Naive thymus-derived CD8-positive, alpha-beta T cell (primary cell): ENCODE data around the gene ITPKA. TPM values are rescaled to one million over a fixed set of nuclear protein-coding genes. Genes with fewer than 3 reads are reported as not detected.
"Not testable (repeated sequence)": the region's sequence is repeated elsewhere in the genome, so short reads cannot be mapped to it uniquely, and the experiment has no call there.

Experiments used
- ATAC-seq, 2 donors: fragments of 150-1000 bp; cut with Tn5 transposase in 1 of 2; sonication (Bioruptor Pico), chemical (Tn5 transposase) in 1 of 2; 1 replicate in 1 of 2; 2 replicates in 1 of 2; pipeline ENCODE4 v1.10.0; 2021; ENCODE audit warnings: mild to moderate bottlenecking in 2 of 2, moderate library complexity in 2 of 2
- POLR2A ChIA-PET: fragments of 350-600 bp; sonication (Branson Sonifier 250); formaldehyde crosslinking; loops from one replicate; lab custom pipeline; 2021; ENCODE audit warnings: antibody characterized with exemption; lab: Charles Lee
- DNase-seq, 10 donors: peaks; one replicate each; pipeline versions ENCODE4 v3.0.0 to v3.0.0-alpha.2; 2020 to 2022
- H3K27ac Mint-ChIP-seq, 10 donors: one replicate each; pipeline ENCODE4 v1.8.0; 2020 to 2022; ENCODE audit warnings: mild to moderate bottlenecking in 10 of 10, mixed read lengths in 10 of 10, moderate library complexity in 4 of 10, inconsistent platforms in 1 of 10
- H3K27me3 Mint-ChIP-seq, 5 donors: one replicate each; pipeline ENCODE4 v1.8.0; 2021 to 2022; ENCODE audit warnings: mixed read lengths in 5 of 5
- H3K36me3 Mint-ChIP-seq, 3 donors: one replicate each; pipeline ENCODE4 v1.8.0; 2020 to 2022; ENCODE audit warnings: mixed read lengths in 3 of 3, mild to moderate bottlenecking in 2 of 3, inconsistent platforms in 1 of 3
- H3K4me1 Mint-ChIP-seq, 4 donors: one replicate each; pipeline ENCODE4 v1.8.0; 2021 to 2022; ENCODE audit warnings: mixed read lengths in 4 of 4
- H3K4me3 Mint-ChIP-seq, 10 donors: one replicate each; pipeline ENCODE4 v1.8.0; 2020 to 2022; ENCODE audit warnings: mild to moderate bottlenecking in 10 of 10, mixed read lengths in 10 of 10, moderate library complexity in 6 of 10, inconsistent platforms in 1 of 10
- H3K9me3 Mint-ChIP-seq, 9 donors: one replicate each; pipeline ENCODE4 v1.8.0; 2020 to 2022; ENCODE audit warnings: mixed read lengths in 9 of 9, mild to moderate bottlenecking in 3 of 9, inconsistent platforms in 1 of 9, moderate library complexity in 1 of 9
- polyA plus RNA-seq, 3 donors: library from polyadenylated mRNA; unstranded; fragments of 300-500 nt; fragmentation: Illumina TruSeq; gene quantifications; one replicate each; pipeline ENCODE4 v1.2.3, GENCODE V29; 2021
- total RNA-seq, 8 experiments: library from RNA in 2 of 8; stranded (reverse) in 2 of 8; gene quantifications; one replicate each; pipeline ENCODE4 v1.2.3 and lab custom pipeline; 2021 to 2026

The ITPKA gene
- total RNA-seq: not detected
- not detected for polyA plus RNA-seq
- total RNA-seq (lab: John Stamatoyannopoulos, UW): 0 to 2.5 (median 0) reads per million in 6 experiments

- H3K36me3 Mint-ChIP-seq: no peaks in the 10 kb centered on the region
- peak; percentile 86 for ATAC-seq
- POLR2A ChIA-PET: interaction anchor here (0.6 to 1.3 kb wide), 6 partner anchors 10 to 128 kb away, joined by 3 to 4 read pairs (median 3); partner anchors contain the start of gene RPAP1
These were observed at the start of gene ITPKA for GRCh38 chr15:41493205-41493901. Gene ITPKA (plus strand): TSS chr15:41493874. CDS start chr15:41493928, 54 bp downstream.

GRCh38 chr15:41445399-41445798 lies 48.3 kb upstream of the ITPKA start:
- POLR2A ChIA-PET: no interaction called here
- peaks cover 6 to 49% (median 7%) of the 10 kb centered on the region in 3 donors for H3K36me3 Mint-ChIP-seq

More at GRCh38 chr15:41493205-41493901, at the start of gene ITPKA:
- no peaks in the 10 kb centered on the region for H3K9me3 Mint-ChIP-seq
- peak within 1 kb of the TSS in 4 of 10 donors; percentile 11 to 64 (median 30) for H3K27ac Mint-ChIP-seq
- peak within 1 kb of the TSS; percentile 76 to 90 (median 86) for H3K4me3 Mint-ChIP-seq
- DNase-seq: peak; percentile 58 to 83 (median 77)
- peaks cover 17 to 55% (median 31%) of the 10 kb centered on the region in 5 donors for H3K27me3 Mint-ChIP-seq
- peaks cover 6 to 21% (median 15%) of the 10 kb centered on the region in 4 donors for H3K4me1 Mint-ChIP-seq

GRCh38 chr15:41462084-41462795 lies 31.4 kb upstream of the ITPKA start:
- Mint-ChIP-seq H3K27me3 (no peaks in the 10 kb centered on the region), H3K36me3 (peaks cover 3 to 78% (median 10%) of the 10 kb centered on the region in 3 donors), H3K4me1 (peaks cover 2 to 15% (median 5%) of the 10 kb centered on the region in 4 donors), H3K9me3 (no peaks in the 10 kb centered on the region), H3K4me3 (no peak overlapping the region), H3K27ac (peak overlapping the region in 1 of 10 donors; percentile 73)
- ATAC-seq (no peak), DNase-seq (no peak)
- POLR2A ChIA-PET: no interaction called here

More at GRCh38 chr15:41445399-41445798, 48.3 kb upstream of the ITPKA start:
- Mint-ChIP-seq H3K27me3 (no peaks in the 10 kb centered on the region), H3K4me3 (no peak overlapping the region), H3K27ac (no peak overlapping the region), H3K9me3 (no peaks in the 10 kb centered on the region), H3K4me1 (peaks cover 14 to 23% (median 16%) of the 10 kb centered on the region in 4 donors)
- no peak for DNase-seq
- ATAC-seq: no peak

GRCh38 chr15:41464889-41465580 lies 28.6 kb upstream of the ITPKA start:
- Mint-ChIP-seq H3K36me3 (peaks cover 6 to 83% (median 11%) of the 10 kb centered on the region in 3 donors), H3K27ac (no peak overlapping the region)
- POLR2A ChIA-PET: interaction anchor here (1.1 kb wide), 1 partner anchor 10 kb away, joined by 3 read pairs; no protein-coding TSS in a partner anchor

GRCh38 chr15:41465822-41466421 lies 27.8 kb upstream of the ITPKA start:
- Mint-ChIP-seq H3K4me3 (no peak overlapping the region), H3K36me3 (peaks cover 11 to 86% (median 12%) of the 10 kb centered on the region in 3 donors), H3K27ac (peak overlapping the region in 3 of 10 donors; percentile 68 to 82 (median 80)), H3K27me3 (no peaks in the 10 kb centered on the region), H3K9me3 (no peaks in the 10 kb centered on the region), H3K4me1 (peaks cover 2 to 15% (median 6%) of the 10 kb centered on the region in 4 donors)
- POLR2A ChIA-PET: interaction anchor here (0.5 to 0.9 kb wide), 2 partner anchors 35 to 86 kb away, joined by 3 to 6 read pairs; no protein-coding TSS in a partner anchor
- peak; percentile 50 to 52 for ATAC-seq
- peak in 4 of 10 donors; percentile 15 to 43 (median 38) for DNase-seq

More at GRCh38 chr15:41464889-41465580, 28.6 kb upstream of the ITPKA start:
- ATAC-seq (no peak), DNase-seq (no peak)
- no peaks in the 10 kb centered on the region for H3K27me3 Mint-ChIP-seq
- no peak overlapping the region for H3K4me3 Mint-ChIP-seq
- no peaks in the 10 kb centered on the region for H3K9me3 Mint-ChIP-seq
- H3K4me1 Mint-ChIP-seq: peaks cover 2 to 15% (median 6%) of the 10 kb centered on the region in 4 donors

GRCh38 chr15:41466711-41467110 lies 27.0 kb upstream of the ITPKA start:
- peaks cover 11 to 90% (median 16%) of the 10 kb centered on the region in 3 donors for H3K36me3 Mint-ChIP-seq

GRCh38 chr15:41469644-41470043 lies 24.0 kb upstream of the ITPKA start:
- not testable (repeated sequence) for H3K27me3 Mint-ChIP-seq, DNase-seq, H3K4me3 Mint-ChIP-seq, ATAC-seq, H3K9me3 Mint-ChIP-seq
- H3K27ac Mint-ChIP-seq: peak overlapping the region in 2 of 10 donors; percentile 14 to 24
- peaks cover 11 to 91% (median 19%) of the 10 kb centered on the region in 3 donors for H3K36me3 Mint-ChIP-seq
- H3K4me1 Mint-ChIP-seq: peaks cover 0 to 11% (median 4%) of the 10 kb centered on the region in 4 donors
- POLR2A ChIA-PET: interaction anchor here (0.6 to 0.7 kb wide), 2 partner anchors 27 to 221 kb away, joined by 3 read pairs; no protein-coding TSS in a partner anchor

More at GRCh38 chr15:41466711-41467110, 27.0 kb upstream of the ITPKA start:
- no peaks in the 10 kb centered on the region for H3K9me3 Mint-ChIP-seq
- H3K4me1 Mint-ChIP-seq: peaks cover 2 to 15% (median 6%) of the 10 kb centered on the region in 4 donors
- H3K27me3 Mint-ChIP-seq: no peaks in the 10 kb centered on the region
- ATAC-seq (no peak), DNase-seq (no peak)
- peak overlapping the region in 2 of 10 donors; percentile 7 to 12 for H3K27ac Mint-ChIP-seq
- POLR2A ChIA-PET: no interaction called here
- H3K4me3 Mint-ChIP-seq: no peak overlapping the region

GRCh38 chr15:41473418-41473817 lies 20.3 kb upstream of the ITPKA start:
- ATAC-seq (no peak), DNase-seq (no peak)
- Mint-ChIP-seq H3K9me3 (no peaks in the 10 kb centered on the region), H3K4me1 (peaks cover 0 to 5% (median 0%) of the 10 kb centered on the region in 4 donors), H3K27me3 (no peaks in the 10 kb centered on the region), H3K27ac (no peak overlapping the region), H3K36me3 (peaks cover 5 to 93% (median 36%) of the 10 kb centered on the region in 3 donors), H3K4me3 (no peak overlapping the region)
- POLR2A ChIA-PET: interaction anchor here (0.7 kb wide), 1 partner anchor 19 kb away, joined by 4 read pairs; no protein-coding TSS in a partner anchor

GRCh38 chr15:41474436-41474835 lies 19.2 kb upstream of the ITPKA start:
- no peak for ATAC-seq

GRCh38 chr15:41474941-41475340 lies 18.7 kb upstream of the ITPKA start:
- DNase-seq: no peak
- POLR2A ChIA-PET: interaction anchor here (0.5 kb wide), 1 partner anchor 83 kb away, joined by 3 read pairs; no protein-coding TSS in a partner anchor

More at GRCh38 chr15:41474436-41474835, 19.2 kb upstream of the ITPKA start:
- Mint-ChIP-seq H3K9me3 (no peaks in the 10 kb centered on the region), H3K4me1 (peaks cover 0 to 4% (median 0%) of the 10 kb centered on the region in 4 donors), H3K36me3 (peaks cover 5 to 93% (median 38%) of the 10 kb centered on the region in 3 donors), H3K27ac (no peak overlapping the region), H3K27me3 (no peaks in the 10 kb centered on the region), H3K4me3 (no peak overlapping the region)
- POLR2A ChIA-PET: interaction anchor here (0.5 kb wide), 1 partner anchor 83 kb away, joined by 3 read pairs; no protein-coding TSS in a partner anchor
- DNase-seq: no peak

GRCh38 chr15:41476416-41477048 lies 17.1 kb upstream of the ITPKA start:
- no peak for ATAC-seq
- H3K4me3 Mint-ChIP-seq: no peak overlapping the region
- H3K9me3 Mint-ChIP-seq: no peaks in the 10 kb centered on the region

More at GRCh38 chr15:41474941-41475340, 18.7 kb upstream of the ITPKA start:
- peaks cover 0 to 1% (median 0%) of the 10 kb centered on the region in 4 donors for H3K4me1 Mint-ChIP-seq
- peaks cover 5 to 93% (median 36%) of the 10 kb centered on the region in 3 donors for H3K36me3 Mint-ChIP-seq
- ATAC-seq: no peak
- H3K27me3 Mint-ChIP-seq: no peaks in the 10 kb centered on the region
- no peak overlapping the region for H3K4me3 Mint-ChIP-seq
- no peaks in the 10 kb centered on the region for H3K9me3 Mint-ChIP-seq
- H3K27ac Mint-ChIP-seq: no peak overlapping the region

More at GRCh38 chr15:41476416-41477048, 17.1 kb upstream of the ITPKA start:
- POLR2A ChIA-PET: interaction anchor here (0.6 kb wide), 1 partner anchor 55 kb away, joined by 5 read pairs; no protein-coding TSS in a partner anchor
- H3K4me1 Mint-ChIP-seq: no peaks in the 10 kb centered on the region
- H3K36me3 Mint-ChIP-seq: peaks cover 5 to 94% (median 30%) of the 10 kb centered on the region in 3 donors
- peak overlapping the region in 1 of 10 donors; percentile 28 for H3K27ac Mint-ChIP-seq
- no peak for DNase-seq
- no peaks in the 10 kb centered on the region for H3K27me3 Mint-ChIP-seq
